KMS-11 (cell line): Measurements from ENCODE around the gene WBP1L.

Source experiments
- H2AFZ ChIP-seq: fragments of 200-600 bp; sonication (generic); 2 replicates; pipeline ENCODE4 v1.6.1; 2016; ENCODE audit warnings: antibody characterized with exemption, mixed run types, low read depth
- H3K27ac ChIP-seq: fragments of 200-600 bp; sonication (generic); 2 replicates; pipeline ENCODE4 v1.6.1; 2016; ENCODE audit warnings: mild to moderate bottlenecking, mixed run types
- H3K27me3 ChIP-seq: fragments of 200-600 bp; sonication (generic); 2 replicates; pipeline ENCODE4 v1.6.1; 2017; ENCODE audit warnings: mild to moderate bottlenecking, low read depth, mixed run types, moderate library complexity; ENCODE audit not compliant: insufficient read depth
- H3K36me3 ChIP-seq: fragments of 200-600 bp; sonication (generic); 2 replicates; pipeline ENCODE4 v1.6.1; 2017; ENCODE audit warnings: mild to moderate bottlenecking, mixed run types; ENCODE audit not compliant: insufficient read depth
- H3K4me1 ChIP-seq: fragments of 200-600 bp; sonication (generic); 2 replicates; pipeline ENCODE4 v1.6.1; 2016; ENCODE audit warnings: mild to moderate bottlenecking, low read depth, mixed run types; ENCODE audit not compliant: poor library complexity, severe bottlenecking
- H3K4me2 ChIP-seq: fragments of 200-600 bp; sonication (generic); 2 replicates; pipeline ENCODE4 v1.7.0; 2016; ENCODE audit warnings: mild to moderate bottlenecking, mixed run types
- H3K4me3 ChIP-seq: fragments of 200-600 bp; sonication (generic); IDR thresholded peaks from 2 replicates; pipeline ENCODE4 v1.6.1; 2017; ENCODE audit warnings: low read depth, low read length, mixed read lengths; ENCODE audit not compliant: insufficient read depth
- H3K79me2 ChIP-seq: fragments of 200-600 bp; sonication (generic); 2 replicates; pipeline ENCODE4 v1.6.1; 2016; ENCODE audit warnings: low read depth, mixed run types; ENCODE audit not compliant: insufficient read depth
- H3K9ac ChIP-seq: fragments of 200-600 bp; sonication (generic); 2 replicates; pipeline ENCODE4 v1.6.1; 2016; ENCODE audit warnings: mild to moderate bottlenecking, mixed run types
- H4K20me1 ChIP-seq: fragments of 200-600 bp; sonication (generic); 2 replicates; pipeline ENCODE4 v1.6.1; 2016; ENCODE audit warnings: mild to moderate bottlenecking, mixed run types; ENCODE audit not compliant: insufficient read depth
- CTCF ChIP-seq: fragments of 200-600 bp; sonication (generic); conservative IDR thresholded peaks from 2 replicates; pipeline ENCODE4 v1.6.1; 2017; ENCODE audit warnings: low read depth, mild to moderate bottlenecking, antibody characterized with exemption, low read length, moderate library complexity, mixed read lengths

WBP1L gene

DNA sequence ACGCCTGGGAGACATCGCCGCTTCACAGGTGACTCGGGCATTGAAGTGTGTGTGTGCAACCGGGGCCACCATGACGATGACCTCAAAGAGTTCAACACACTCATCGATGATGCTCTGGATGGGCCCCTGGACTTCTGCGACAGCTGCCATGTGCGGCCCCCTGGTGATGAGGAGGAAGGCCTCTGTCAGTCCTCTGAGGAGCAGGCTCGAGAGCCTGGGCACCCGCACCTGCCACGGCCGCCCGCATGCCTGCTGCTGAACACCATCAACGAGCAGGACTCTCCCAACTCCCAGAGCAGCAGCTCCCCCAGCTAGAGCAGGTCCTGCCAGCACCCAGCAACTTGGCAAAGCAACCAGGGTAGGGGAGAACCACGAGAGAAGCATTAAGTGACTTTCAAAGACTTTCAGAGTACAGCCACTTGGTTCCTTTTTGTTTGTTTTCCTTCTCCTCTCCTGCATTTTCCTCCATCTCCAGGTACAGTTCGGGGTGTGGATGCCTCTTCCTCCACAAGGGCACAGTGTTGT, 69.3 kb downstream of the WBP1L start:
- no peak overlapping the region for H2AFZ ChIP-seq
- H3K36me3 ChIP-seq: no peaks in the 10 kb centered on the region
- no peak for TF ChIP-seq CTCF
- no peak overlapping the region for H3K27ac ChIP-seq
- no peaks in the 10 kb centered on the region for H3K4me1 ChIP-seq
- H4K20me1 ChIP-seq: no peaks in the 10 kb centered on the region
- no peak overlapping the region for H3K9ac ChIP-seq
- H3K27me3 ChIP-seq: no peaks in the 10 kb centered on the region
- no peak overlapping the region for H3K4me2 ChIP-seq
- H3K4me3 ChIP-seq: no peak overlapping the region
- no peaks in the 10 kb centered on the region for H3K79me2 ChIP-seq

- Histone ChIP-seq H3K4me3 (no peak overlapping the region), H3K79me2 (no peaks in the 10 kb centered on the region), H3K27me3 (no peaks in the 10 kb centered on the region), H4K20me1 (no peaks in the 10 kb centered on the region), H2AFZ (no peak overlapping the region), H3K9ac (no peak overlapping the region), H3K4me2 (no peak overlapping the region), H3K36me3 (no peaks in the 10 kb centered on the region), H3K4me1 (no peaks in the 10 kb centered on the region), H3K27ac (no peak overlapping the region)
- TF ChIP-seq CTCF: no peak
Observed at GRCh38 chr10:102813734-102814452, 70.1 kb downstream of the WBP1L start.

DNA sequence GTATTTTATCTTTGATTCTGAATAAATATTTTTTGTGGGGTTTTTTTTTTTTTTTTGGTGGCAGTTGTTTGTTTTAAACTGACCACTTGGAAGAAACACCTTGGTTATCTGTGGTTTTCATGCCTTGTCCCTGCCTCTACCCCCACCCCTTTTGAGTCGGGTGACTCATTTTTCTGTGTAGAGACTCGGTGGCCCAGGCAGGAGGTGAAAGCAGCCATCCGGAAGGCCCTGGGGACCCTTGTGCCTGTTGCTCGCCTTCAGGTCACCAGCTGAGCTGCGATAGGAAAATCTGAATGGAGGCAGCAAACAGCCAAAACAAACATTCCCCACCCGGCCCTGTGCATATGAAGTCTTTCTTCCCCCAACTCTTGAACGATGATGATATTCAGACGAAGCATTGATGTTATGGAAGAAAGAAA, 70.7 kb downstream of the WBP1L start:
- H3K36me3 ChIP-seq: no peaks in the 10 kb centered on the region
- TF ChIP-seq CTCF: no peak
- H3K27me3 ChIP-seq: no peaks in the 10 kb centered on the region
- H3K4me2 ChIP-seq: no peak overlapping the region
- no peak overlapping the region for H3K27ac ChIP-seq
- no peaks in the 10 kb centered on the region for H4K20me1 ChIP-seq
- no peak overlapping the region for H3K4me3 ChIP-seq
- H2AFZ ChIP-seq: no peak overlapping the region
- H3K9ac ChIP-seq: no peak overlapping the region
- no peaks in the 10 kb centered on the region for H3K4me1 ChIP-seq
- no peaks in the 10 kb centered on the region for H3K79me2 ChIP-seq

DNA sequence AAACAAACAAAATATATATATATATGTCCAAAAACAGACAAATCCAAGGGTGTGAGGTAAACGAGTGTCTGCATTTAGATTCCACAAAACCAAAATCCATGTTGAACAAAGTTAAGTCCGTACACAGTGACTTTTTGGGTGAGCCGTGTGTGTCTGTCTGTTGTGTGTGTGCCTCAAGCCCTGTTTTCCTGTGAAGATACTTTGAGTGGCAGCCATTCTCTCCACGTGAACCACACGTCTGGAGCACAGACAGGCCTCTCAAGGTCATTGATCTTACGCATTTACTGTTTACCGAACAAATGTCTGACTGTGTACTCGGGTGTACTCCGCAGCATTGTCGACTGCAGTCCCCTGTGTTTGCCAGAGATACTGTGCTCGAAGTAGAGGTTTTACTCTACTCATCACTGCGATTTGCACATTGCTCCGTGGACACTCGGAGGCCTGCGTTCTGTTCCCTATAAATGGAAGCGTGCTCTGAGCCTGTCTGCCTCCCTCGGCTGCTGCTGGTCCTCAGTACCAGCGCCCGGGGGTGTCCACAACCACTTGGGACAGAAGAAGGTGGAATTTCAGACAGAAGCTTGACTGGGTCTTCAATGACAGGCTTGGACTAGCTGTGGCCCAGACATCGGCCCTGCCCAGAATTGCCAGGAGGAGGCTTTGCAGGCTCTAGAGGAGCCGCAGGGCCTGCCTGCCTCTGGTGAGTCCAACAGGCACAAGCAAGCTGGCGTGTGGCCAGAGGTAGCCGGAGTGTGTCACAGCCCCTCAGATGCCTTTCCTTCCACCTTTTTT, 71.3 kb downstream of the WBP1L start:
- H3K27ac ChIP-seq: no peak overlapping the region
- no peaks in the 10 kb centered on the region for H3K4me1 ChIP-seq
- no peaks in the 10 kb centered on the region for H3K27me3 ChIP-seq
- no peaks in the 10 kb centered on the region for H3K36me3 ChIP-seq
- H2AFZ ChIP-seq: no peak overlapping the region
- H4K20me1 ChIP-seq: no peaks in the 10 kb centered on the region
- no peak overlapping the region for H3K9ac ChIP-seq
- H3K79me2 ChIP-seq: no peaks in the 10 kb centered on the region
- H3K4me2 ChIP-seq: no peak overlapping the region
- no peak for TF ChIP-seq CTCF
- no peak overlapping the region for H3K4me3 ChIP-seq
